Hematopoietic multipotent progenitor cell treated with erythropoietin and hydrocortisone succinate and interleukin-3 and kit ligand, for 6 days (in vitro differentiated cells): Measurements from ENCODE around the gene FLOT1.
A peak's percentile ranks its signal among the peaks of the same experiment; 100 is the strongest.
"Not testable (repeated sequence)": the region's sequence is repeated elsewhere in the genome, so short reads cannot be mapped to it uniquely, and the experiment has no call there.

ENCODE experiments used
- DNase-seq: peaks from one replicate; pipeline ENCODE4 v3.0.0-alpha.2; 2015

FLOT1 gene

DNA sequence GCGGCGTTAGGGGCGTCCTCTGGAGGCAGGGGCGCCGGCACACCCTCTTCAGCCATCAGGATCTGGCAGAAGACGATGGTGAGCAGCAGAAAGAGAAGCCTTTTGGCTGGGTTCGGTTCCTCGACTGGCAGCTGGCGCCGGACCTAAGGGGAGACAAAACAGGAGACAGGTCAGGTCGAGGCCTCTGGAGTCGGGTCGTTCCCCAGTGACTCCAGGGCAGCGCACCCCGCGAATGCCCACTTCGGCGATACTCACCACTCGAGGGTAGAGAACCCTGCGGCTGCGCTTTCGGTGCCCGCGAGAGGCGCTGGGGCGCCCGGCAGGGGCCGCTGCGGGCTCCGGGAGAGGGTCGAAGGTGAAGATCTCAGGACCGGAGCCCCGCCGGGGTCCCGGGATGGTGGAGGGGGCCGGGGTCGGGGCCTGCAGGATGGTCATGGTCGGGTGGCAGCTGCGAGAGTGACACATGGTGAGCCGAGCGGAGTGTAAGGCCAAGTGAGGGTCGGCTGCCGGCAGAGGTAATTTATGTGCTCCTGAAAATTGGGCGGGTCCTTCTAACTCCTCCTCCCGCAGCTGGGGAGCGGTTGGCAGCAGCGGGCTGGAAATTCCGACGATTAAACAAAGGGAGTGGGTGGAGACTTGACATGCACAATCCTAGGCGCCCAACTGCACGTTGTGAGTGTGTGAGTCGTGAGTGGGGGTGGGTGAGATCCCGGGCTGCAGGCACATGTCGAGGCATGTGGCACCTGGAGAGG lies 1.7 kb upstream of the FLOT1 start, which contains the start of gene IER3:
TSS of gene IER3 (minus strand) at position 494 of the 752 bp plus-strand sequence. CDS start at position 465, 29 bp downstream.
- DNase-seq = peak; percentile 95

DNA sequence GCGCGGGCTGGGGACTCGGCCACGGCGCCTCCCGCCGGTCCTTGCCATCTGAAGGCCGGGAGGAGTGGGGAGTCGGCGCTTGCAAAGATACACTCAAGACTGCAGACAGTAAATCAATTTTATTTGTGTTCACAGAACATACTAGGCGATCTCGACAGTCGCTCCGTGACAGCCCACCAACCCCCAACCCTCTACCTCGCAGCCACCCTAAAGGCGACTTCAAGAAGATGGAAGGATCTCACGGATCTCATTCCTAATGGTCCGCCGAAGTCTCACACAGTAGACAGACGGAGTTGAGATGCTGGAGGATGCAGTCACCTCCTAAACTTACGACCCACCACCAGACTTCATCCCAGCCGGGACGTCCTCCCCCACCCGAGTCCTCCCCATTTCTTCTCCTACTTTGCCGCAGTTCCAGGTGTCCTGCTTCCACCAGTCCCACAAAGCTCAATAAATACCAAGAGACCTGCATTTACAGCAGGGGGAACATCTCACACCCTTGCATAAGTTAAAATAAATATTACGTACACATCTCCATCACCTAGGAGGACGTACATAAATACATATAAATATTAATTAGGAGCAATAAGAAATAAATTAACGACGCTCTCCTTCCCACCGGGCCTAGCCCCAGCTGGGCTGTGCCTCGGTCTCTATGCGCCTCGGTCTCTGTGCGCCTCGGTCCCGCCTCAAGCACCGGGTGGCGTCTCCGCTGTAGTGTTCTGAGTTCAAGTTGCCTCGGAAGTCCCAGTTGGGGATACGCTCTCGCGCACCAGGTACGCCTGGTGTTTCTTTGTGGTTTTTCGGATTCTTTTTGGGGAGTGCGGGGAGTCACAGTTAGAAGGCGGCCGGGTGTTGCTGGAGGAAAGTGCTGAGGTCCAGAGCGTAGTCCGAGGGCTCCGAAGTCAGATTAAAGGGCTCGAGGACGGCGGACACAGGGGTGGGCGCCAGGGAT lies 889 bp upstream of the FLOT1 start:
- peak; percentile 55 for DNase-seq

- DNase-seq = no peak
Measured at GRCh38 chr6:30741789-30742315, 635 bp downstream of the FLOT1 start.

GRCh38 chr6:30741063-30741779 lies 1.3 kb downstream of the FLOT1 start:
- DNase-seq = no peak

GRCh38 chr6:30740540-30740870 lies 2.0 kb downstream of the FLOT1 start:
- DNase-seq = no peak

GRCh38 chr6:30738532-30738931 lies 4.0 kb downstream of the FLOT1 start:
- no peak for DNase-seq

- no peak for DNase-seq
Measured at GRCh38 chr6:30735668-30736314, 6.7 kb downstream of the FLOT1 start.

- no peak for DNase-seq
Measured at GRCh38 chr6:30732237-30732943, 10.1 kb downstream of the FLOT1 start.

DNA sequence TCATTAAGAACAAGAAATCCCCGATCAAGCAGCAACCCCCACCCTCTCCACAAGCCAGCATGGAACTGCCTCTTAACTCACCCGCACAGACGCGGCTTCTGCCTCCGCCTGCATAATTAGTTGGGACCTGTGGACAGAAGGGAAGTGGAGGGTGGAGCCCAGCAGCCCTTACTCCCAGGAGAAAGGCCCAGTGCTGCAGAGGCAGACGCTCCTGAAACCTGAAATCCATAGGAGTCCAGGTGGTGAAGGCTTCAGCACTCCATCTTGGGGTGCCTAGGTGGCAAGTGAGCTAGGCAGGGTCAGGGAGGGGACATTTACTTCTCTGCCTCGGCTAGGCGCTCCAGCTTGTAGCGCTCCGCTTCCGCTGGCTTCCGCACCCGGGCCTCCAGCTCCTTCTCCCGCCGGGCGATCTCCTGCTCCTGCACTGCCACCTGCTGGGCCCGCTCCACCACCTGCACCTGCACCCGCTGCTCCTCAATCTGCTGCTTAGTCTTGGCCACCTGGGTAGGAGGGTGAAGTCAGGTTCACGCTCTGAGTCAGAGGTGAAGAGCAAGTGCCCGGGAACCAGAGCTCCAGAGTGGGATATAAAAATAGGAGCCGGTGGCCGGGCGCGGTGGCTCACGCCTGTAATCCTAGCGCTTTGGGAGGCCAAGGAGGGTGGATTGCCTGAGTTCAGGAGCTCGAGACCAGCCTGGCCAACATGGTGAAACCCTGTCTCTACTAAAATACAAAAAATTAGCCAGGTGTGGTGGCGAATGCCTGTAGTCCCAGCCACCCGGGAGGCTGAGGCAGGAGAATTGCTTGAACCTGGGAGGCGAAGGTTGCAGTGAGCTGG lies 11.7 kb downstream of the FLOT1 start:
- DNase-seq = peak; percentile 91

DNA sequence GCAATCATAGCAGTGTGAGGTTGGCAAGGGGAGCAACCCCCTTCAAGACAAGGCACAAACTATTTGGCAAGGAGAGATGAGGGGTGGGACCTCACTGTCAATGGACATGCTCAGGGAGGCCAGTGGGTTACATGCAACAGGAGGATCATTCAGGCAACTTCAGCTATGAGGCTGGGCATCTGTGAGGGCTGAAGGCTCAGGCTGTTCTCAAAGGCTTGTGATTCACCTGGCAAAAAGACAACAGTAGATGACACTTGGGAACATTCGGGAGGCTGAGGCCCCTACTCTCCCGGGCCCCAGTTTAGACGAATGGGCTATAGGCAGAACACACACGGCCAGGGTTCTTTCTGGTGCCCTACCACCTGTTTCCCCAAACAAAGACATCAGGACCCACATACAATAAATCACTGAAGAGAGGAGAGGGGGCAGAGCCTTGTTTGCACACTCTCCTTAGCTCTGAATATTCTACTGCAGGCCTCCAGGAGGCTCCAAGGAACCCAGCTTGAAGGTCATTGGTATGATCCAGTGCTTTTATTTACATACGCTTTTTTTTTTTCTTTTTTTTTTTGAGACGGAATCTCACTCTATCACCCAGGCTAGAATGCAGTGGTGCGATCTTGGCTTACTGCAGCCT lies 14.4 kb downstream of the FLOT1 start:
- peak; percentile 53 for DNase-seq

- DNase-seq = peak; percentile 27
Measured at GRCh38 chr6:30726506-30727413, 15.7 kb downstream of the FLOT1 start.

GRCh38 chr6:30725713-30726505 lies 16.6 kb downstream of the FLOT1 start:
- DNase-seq = peak; percentile 56

- DNase-seq = no peak
Measured at GRCh38 chr6:30724906-30725667, 17.4 kb downstream of the FLOT1 start.

GRCh38 chr6:30723843-30724741 lies 18.4 kb downstream of the FLOT1 start:
- DNase-seq = not testable (repeated sequence)

DNA sequence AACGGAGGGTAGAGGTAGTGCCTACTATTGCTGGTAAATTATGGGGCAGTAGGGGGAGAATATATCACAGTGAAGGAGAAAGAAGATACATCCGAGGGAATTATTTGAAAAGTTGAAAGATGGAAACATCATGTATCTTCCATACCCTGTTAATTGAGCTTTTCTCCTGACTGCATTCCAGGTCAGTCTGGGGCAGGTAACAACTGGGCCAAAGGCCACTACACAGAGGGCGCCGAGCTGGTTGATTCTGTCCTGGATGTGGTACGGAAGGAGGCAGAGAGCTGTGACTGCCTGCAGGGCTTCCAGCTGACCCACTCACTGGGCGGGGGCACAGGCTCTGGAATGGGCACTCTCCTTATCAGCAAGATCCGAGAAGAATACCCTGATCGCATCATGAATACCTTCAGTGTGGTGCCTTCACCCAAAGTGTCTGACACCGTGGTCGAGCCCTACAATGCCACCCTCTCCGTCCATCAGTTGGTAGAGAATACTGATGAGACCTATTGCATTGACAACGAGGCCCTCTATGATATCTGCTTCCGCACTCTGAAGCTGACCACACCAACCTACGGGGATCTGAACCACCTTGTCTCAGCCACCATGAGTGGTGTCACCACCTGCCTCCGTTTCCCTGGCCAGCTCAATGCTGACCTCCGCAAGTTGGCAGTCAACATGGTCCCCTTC lies 19.2 kb downstream of the FLOT1 start:
- not testable (repeated sequence) for DNase-seq
